HepG2 (cell line): ENCODE measurements around the gene NAV2. TPM values are rescaled to one million over a fixed set of nuclear protein-coding genes. Genes with fewer than 3 reads are reported as not detected.

ENCODE experiments used
- ATAC-seq: fragments of 200-7000 bp; cut with Tn5 transposase; 3 replicates; pipeline ENCODE4 v1.9.1; 2020; ENCODE audit warnings: mild to moderate bottlenecking, moderate library complexity
- BruUV-seq: library from RNA; stranded (reverse); fragments of 400-500 nt; replicated peaks from 2 replicates; lab custom pipeline; 2021; lab: Mats Ljungman, UMichigan
- CTCF ChIA-PET: fragments of 300-600 bp; formaldehyde crosslinking; extraction: SDS; loops from one replicate; lab custom pipeline; 2021; ENCODE audit warnings: low total read pairs, inconsistent platforms, low intra/inter-chr PET ratio; lab: Yijun Ruan, JAX
- POLR2A ChIA-PET: fragments of 350-600 bp; sonication (Branson Sonifier 250); formaldehyde crosslinking; loops from one replicate; lab custom pipeline; 2020; ENCODE audit warnings: antibody characterized with exemption, inconsistent platforms; lab: Yijun Ruan, JAX
- DNase-seq: peaks from one replicate; pipeline ENCODE4 v3.0.0-alpha.2; 2015; ENCODE audit warnings: low spot score
- FAIRE-seq: peaks from 3 replicates; lab custom pipeline; 2011; peaks lifted over from hg19 to GRCh38; lab: Jason Lieb, UNC
- H2AFZ ChIP-seq: one replicate; pipeline ENCODE4 v1.6.1; 2011; ENCODE audit warnings: low read length, inconsistent platforms
- H3K27ac ChIP-seq: fragments of 300-600 bp; 3 replicates; pipeline ENCODE4 v1.8.0; 2011; ENCODE audit warnings: mixed run types, mild to moderate bottlenecking, mixed read lengths, low read length, inconsistent platforms; ENCODE audit not compliant: insufficient read depth; ENCODE audit errors: extremely low read length
- H3K27me3 ChIP-seq, 2 experiments: fragments of 200-600 bp in 1 of 2; 2 replicates in 1 of 2; 3 replicates in 1 of 2; pipeline versions ENCODE4 v1.6.0 to v1.8.0; 2011; ENCODE audit warnings: low read length in 2 of 2, mild to moderate bottlenecking in 2 of 2, moderate library complexity in 2 of 2, inconsistent platforms in 1 of 2; ENCODE audit not compliant: insufficient read depth in 2 of 2, control insufficient read depth in 1 of 2
- H3K36me3 ChIP-seq, 2 experiments: fragments of 200-600 bp in 1 of 2; replicated peaks in 1 of 2; 2 replicates in 1 of 2; 3 replicates in 1 of 2; pipeline versions ENCODE4 v1.5.1 to v1.8.0; 2011; ENCODE audit warnings: low read length in 2 of 2, inconsistent platforms in 1 of 2; ENCODE audit not compliant: insufficient read depth in 2 of 2, control insufficient read depth in 1 of 2
- H3K4me1 ChIP-seq: 2 replicates; pipeline ENCODE4 v1.5.1; 2012; ENCODE audit warnings: low read length, inconsistent platforms; ENCODE audit not compliant: insufficient read depth
- H3K4me2 ChIP-seq: 2 replicates; pipeline ENCODE4 v1.6.0; 2011; ENCODE audit warnings: low read depth, low read length, inconsistent platforms
- H3K4me3 ChIP-seq, 3 experiments: fragments of 200-600 bp in 1 of 3; sonication (generic), shearing (Covaris generic) in 1 of 3; replicated peaks in 1 of 3; 2 replicates each; pipeline ENCODE4 v1.5.1; 2011 to 2016; ENCODE audit warnings: low read length in 3 of 3, inconsistent platforms in 2 of 3, low read depth in 2 of 3, mild to moderate bottlenecking in 2 of 3, control low read depth in 1 of 3, mixed read lengths in 1 of 3; ENCODE audit not compliant: insufficient read depth in 1 of 3
- H3K79me2 ChIP-seq: one replicate; pipeline ENCODE4 v1.6.1; 2011; ENCODE audit warnings: low read length, inconsistent platforms; ENCODE audit not compliant: insufficient read depth
- H3K9ac ChIP-seq: 2 replicates; pipeline ENCODE4 v1.6.0; 2011; ENCODE audit warnings: mild to moderate bottlenecking, low read depth, low read length, inconsistent platforms; ENCODE audit not compliant: insufficient read depth
- H3K9me3 ChIP-seq: 2 replicates; pipeline ENCODE4 v1.5.1; 2012; ENCODE audit warnings: mild to moderate bottlenecking, low read length
- H4K20me1 ChIP-seq: 2 replicates; pipeline ENCODE4 v1.6.0; 2011; ENCODE audit warnings: inconsistent platforms, mild to moderate bottlenecking, low read length, moderate library complexity; ENCODE audit not compliant: insufficient read depth
- MAFG ChIP-seq: sonication (generic); formaldehyde crosslinking; IDR thresholded peaks from 2 replicates; pipeline ENCODE4 v1.5.1; 2020; ENCODE audit warnings: mild to moderate bottlenecking, missing genetic modification reagents
- YEATS4 ChIP-seq: sonication (generic); formaldehyde crosslinking; IDR thresholded peaks from 2 replicates; pipeline ENCODE4 v1.4.0; 2020; ENCODE audit warnings: missing genetic modification reagents, borderline replicate concordance
- ZNF629 ChIP-seq: sonication (generic); formaldehyde crosslinking; conservative IDR thresholded peaks from 2 replicates; pipeline ENCODE4 v1.5.0; 2020; ENCODE audit warnings: missing genetic modification reagents
- ZNF644 ChIP-seq: IDR thresholded peaks from 2 replicates; pipeline ENCODE4 v1.6.1; 2016; ENCODE audit warnings: low read depth
- WGBS: methylation state at CpG from one replicate; pipeline ENCODE4 v1.1.6; 2017; ENCODE audit warnings: low lambda C conversion rate; 5-methylcytosine and 5-hydroxymethylcytosine counted together
- in situ Hi-C: cut with HindIII; loops from 2 replicates; pipeline ENCODE4 v1.10.0; 2017; ENCODE audit warnings: low pct_unique_long_range_greater_than_20kb; ENCODE audit not compliant: extremely low pct_ligation_motif_present
- intact Hi-C: fragments of 100-400 bp; cut with micrococcal nuclease; formaldehyde crosslinking; loops from one replicate; pipeline ENCODE4 v1.10.0; 2022; ENCODE audit not compliant: unreplicated experiment
- microRNA-seq: library from miRNA; unstranded; fragments of <30 nt; microRNA quantifications from one replicate; pipeline ENCODE4, GENCODE V29; 2020
- polyA plus RNA-seq, 8 experiments: library from polyadenylated mRNA; depleted of rRNA in 3 of 8; stranded (reverse) in 7 of 8; unstranded in 1 of 8; fragments of >200 nt; fragmentation: Illumina TruSeq in 4 of 8; extraction: Trizol in 4 of 8; gene quantifications; 2 replicates each; pipeline versions ENCODE4 v1.2.1 to v1.2.3, GENCODE V29; 2011 to 2016; ENCODE audit warnings: low read depth in 4 of 8, missing spikeins in 1 of 8, mixed read lengths in 1 of 8; ENCODE audit not compliant: insufficient read depth in 1 of 8
- small RNA-seq, 3 experiments: library from RNA; depleted of rRNA; stranded (forward); fragments of <200 nt; gene quantifications; one replicate each; pipeline ENCODE3, GENCODE V24; 2012; ENCODE audit warnings: low read depth in 2 of 3, low replicate concordance in 1 of 3; ENCODE audit not compliant: insufficient read length in 3 of 3, insufficient read depth in 2 of 3
- total RNA-seq, 5 experiments: library from RNA; depleted of rRNA; stranded (reverse); fragments of >200 nt; fragmentation: Illumina TruSeq; extraction: Trizol; gene quantifications; 2 replicates each; pipeline ENCODE4 v1.2.3, GENCODE V29; 2016; ENCODE audit warnings: low read depth in 1 of 5
- TF ChIP-seq, protein P1 (sequence below): sonication (generic); formaldehyde crosslinking; IDR thresholded peaks from 2 replicates; pipeline ENCODE4 v1.8.1; 2023; ENCODE audit warnings: mild to moderate bottlenecking, missing genetic modification reagents, borderline replicate concordance

The NAV2 gene
- total and polyA plus RNA-seq, 2 of the 13 experiments (the other 11 are each of a cell fraction or from before 2014, with no cell fraction given): 9.3 to 34.6 TPM

DNA sequence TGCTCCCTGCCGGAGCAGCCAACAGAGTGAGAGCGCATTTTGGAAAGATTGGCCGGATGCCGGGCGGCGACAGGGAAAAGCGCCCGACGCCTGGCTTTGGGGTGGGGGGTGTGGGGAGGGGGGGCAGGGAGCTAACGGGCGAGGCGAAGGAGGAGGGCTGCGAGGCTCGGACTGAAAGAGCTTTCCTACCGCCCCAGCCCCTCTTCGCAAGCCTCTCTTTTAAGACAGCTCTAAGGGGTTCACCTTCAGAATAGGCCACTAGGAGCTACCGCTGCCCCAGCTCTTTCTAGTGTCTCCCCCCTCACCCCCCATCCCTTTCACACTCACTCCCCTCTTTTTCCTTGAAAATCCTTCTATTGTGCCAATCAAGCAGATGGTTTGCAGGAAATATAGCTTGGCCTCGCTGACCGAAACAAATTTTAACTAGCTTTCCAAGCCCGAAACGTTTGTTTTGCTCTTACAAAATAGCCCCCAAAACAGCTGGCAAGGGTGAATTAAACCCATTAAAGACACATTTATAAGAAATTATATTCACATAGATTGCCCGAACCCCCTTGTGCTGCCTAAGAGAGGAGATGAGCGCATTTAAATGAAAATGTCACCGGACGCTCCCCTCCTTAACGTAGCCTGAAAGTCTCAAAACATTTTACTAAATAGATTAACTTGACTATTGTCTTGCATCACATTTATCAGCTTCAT lies 451.3 kb downstream of the NAV2 start:
- POLR2A ChIA-PET: no interaction called here
- TF ChIP-seq ZNF644 (CRISPR knock-in tag) (no peak), MAFG (CRISPR knock-in tag) (no peak), ZNF629 (CRISPR knock-in tag) (no peak), YEATS4 (CRISPR knock-in tag) (no peak)
- TF ChIP-seq, protein P1, sequence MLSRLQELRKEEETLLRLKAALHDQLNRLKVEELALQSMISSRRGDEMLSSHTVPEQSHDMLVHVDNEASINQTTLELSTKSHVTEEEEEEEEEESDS: no peak
- CTCF ChIA-PET: no interaction called here
- Histone ChIP-seq H3K9me3 (no peaks in the 10 kb centered on the region), H4K20me1 (no peaks in the 10 kb centered on the region), H3K4me2 (no peak overlapping the region), H3K9ac (no peak overlapping the region), H3K27me3 (peaks cover 6 to 59% of the 10 kb centered on the region in 2 experiments; a peak in 4 of 5 replicates), H2AFZ (no peak overlapping the region), H3K27ac (no peak overlapping the region), H3K4me3 (no peak overlapping the region), H3K36me3 (no peaks in the 10 kb centered on the region), H3K4me1 (no peaks in the 10 kb centered on the region), H3K79me2 (no peaks in the 10 kb centered on the region)
- intact Hi-C loops (no loop called here), in situ Hi-C loops (no loop called here)
- ATAC-seq (no peak), FAIRE-seq (no peak), DNase-seq (no peak)
- BruUV-seq: no TSS peak
- 54% methylated on average over 26 of the region's 26 CpGs for WGBS

Small RNA genes lying within 50 kb of the gene (microRNA-seq; reads per million reads assigned to microRNA genes)
- not detected for gene MIR4694

Small RNA genes lying within 50 kb of the gene (small RNA-seq; reads per million reads assigned to genes)
- 0 reads per million in 3 experiments for gene MIR4694
